Ishikawa (cell line): ENCODE results near the gene CDK16.
A peak's percentile ranks its signal among the peaks of the same experiment; 100 is the strongest.

Experiments used
- CEBPB ChIP-seq: IDR thresholded peaks from 2 replicates; pipeline ENCODE4 v1.6.1; 2012
- CREB1 ChIP-seq: IDR thresholded peaks from 2 replicates; pipeline ENCODE4 v1.6.1; 2012; ENCODE audit warnings: low read depth
- EGR1 ChIP-seq: IDR thresholded peaks from 2 replicates; pipeline ENCODE4 v1.6.1; 2012
- EP300 ChIP-seq: IDR thresholded peaks from 2 replicates; pipeline ENCODE4 v1.6.1; 2012; ENCODE audit warnings: borderline replicate concordance
- FOXM1 ChIP-seq: IDR thresholded peaks from 2 replicates; pipeline ENCODE4 v1.6.1; 2012; ENCODE audit warnings: low read depth, borderline replicate concordance
- MAX ChIP-seq: IDR thresholded peaks from 2 replicates; pipeline ENCODE4 v1.6.1; 2012
- NFIC ChIP-seq: IDR thresholded peaks from 2 replicates; pipeline ENCODE4 v1.6.1; 2012
- RAD21 ChIP-seq: IDR thresholded peaks from 2 replicates; pipeline ENCODE4 v1.6.1; 2012; ENCODE audit warnings: low read depth
- TAF1 ChIP-seq: IDR thresholded peaks from 2 replicates; pipeline ENCODE4 v1.6.1; 2012; ENCODE audit warnings: low read depth, mild to moderate bottlenecking
- TCF12 ChIP-seq: IDR thresholded peaks from 2 replicates; pipeline ENCODE4 v1.6.1; 2012; ENCODE audit warnings: low read depth
- TEAD4 ChIP-seq: IDR thresholded peaks from 2 replicates; pipeline ENCODE4 v1.6.1; 2012
- YY1 ChIP-seq: IDR thresholded peaks from 2 replicates; pipeline ENCODE4 v1.6.1; 2012; ENCODE audit warnings: low read depth
- ZBTB7A ChIP-seq: IDR thresholded peaks from 2 replicates; pipeline ENCODE4 v1.6.1; 2012; ENCODE audit warnings: low read depth
- TF ChIP-seq, protein P1 (sequence below): IDR thresholded peaks from 2 replicates; pipeline ENCODE4 v1.6.1; 2012
- TF ChIP-seq, protein P2 (sequence below): IDR thresholded peaks from 2 replicates; pipeline ENCODE4 v1.6.1; 2012; ENCODE audit warnings: low read depth, mild to moderate bottlenecking

The CDK16 gene

DNA sequence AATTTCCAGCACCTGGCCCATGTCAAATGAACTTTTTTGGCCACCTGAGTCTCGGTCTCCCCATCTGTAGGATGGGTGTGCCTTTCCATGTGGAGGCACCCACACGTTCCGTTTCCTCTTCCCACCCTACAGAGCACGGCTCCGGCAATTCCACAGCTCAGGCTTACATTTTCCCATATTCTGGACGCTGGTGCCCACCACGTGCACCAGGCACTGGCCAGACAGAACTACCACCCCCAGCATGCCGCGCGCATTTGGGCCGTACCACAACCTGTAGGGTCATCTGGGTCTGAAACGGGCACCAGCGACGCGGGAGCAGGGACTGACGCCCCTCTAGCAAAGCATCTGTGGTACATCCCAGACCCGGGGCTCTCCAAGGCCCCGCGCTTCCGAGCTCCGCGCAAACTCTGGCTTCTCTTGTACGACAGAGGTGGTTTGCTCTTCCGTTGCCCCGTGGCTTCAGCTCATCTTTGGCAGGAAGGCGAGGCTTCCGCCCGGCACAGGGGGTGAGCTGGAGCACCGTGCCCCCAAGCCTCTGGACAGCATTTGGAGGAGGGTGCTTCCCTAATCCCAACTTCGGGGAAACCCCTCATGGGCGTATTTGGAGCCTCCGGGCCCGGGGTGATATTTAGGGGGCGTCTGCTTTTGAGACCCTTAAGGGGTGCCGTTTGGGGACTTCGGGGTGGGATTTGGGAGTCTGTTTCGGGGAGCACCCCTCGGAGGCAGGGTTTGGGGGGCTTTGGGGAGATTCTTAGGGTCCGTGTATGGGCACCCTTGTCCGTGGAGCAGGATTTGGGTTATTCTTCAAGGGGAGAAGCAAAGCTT is 27.8 kb upstream of the CDK16 start:
- 0 out of 2 replicates have a peak, but pooled peaks have one; percentile 30 for TF ChIP-seq TCF12
- no peak for TF ChIP-seq ZBTB7A
- TF ChIP-seq CEBPB, result no peak
- TF ChIP-seq YY1, result peak; percentile 46; the same call in 1 of the 2 replicates
- TF ChIP-seq, protein P1, sequence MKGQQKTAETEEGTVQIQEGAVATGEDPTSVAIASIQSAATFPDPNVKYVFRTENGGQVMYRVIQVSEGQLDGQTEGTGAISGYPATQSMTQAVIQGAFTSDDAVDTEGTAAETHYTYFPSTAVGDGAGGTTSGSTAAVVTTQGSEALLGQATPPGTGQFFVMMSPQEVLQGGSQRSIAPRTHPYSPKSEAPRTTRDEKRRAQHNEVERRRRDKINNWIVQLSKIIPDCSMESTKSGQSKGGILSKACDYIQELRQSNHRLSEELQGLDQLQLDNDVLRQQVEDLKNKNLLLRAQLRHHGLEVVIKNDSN, result peak; percentile 77
- TF ChIP-seq EGR1, result no peak
- TF ChIP-seq EP300, result peak; percentile 46; the same call in 1 of the 2 replicates
- peak; percentile 96 for TF ChIP-seq MAX

DNA sequence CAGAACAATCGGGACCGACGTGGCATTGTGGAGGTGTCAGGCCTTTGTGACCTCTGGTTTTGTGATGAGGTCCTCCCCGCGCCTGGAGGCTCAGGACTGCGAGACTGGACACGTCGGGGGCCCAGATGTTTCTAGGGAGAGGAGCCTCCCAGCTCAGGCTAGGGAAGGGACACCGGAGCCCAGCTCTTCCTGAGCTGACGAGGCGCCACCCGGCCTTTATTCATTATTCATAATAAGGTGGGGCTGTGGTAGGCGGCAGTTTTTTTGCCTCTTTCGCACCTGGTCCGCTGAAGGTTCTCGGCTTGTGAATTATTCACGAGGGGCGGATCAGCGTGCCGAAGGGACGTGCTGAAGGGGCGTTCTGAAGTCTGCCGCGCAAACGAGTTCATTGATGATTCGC is 27.1 kb upstream of the CDK16 start:
- TF ChIP-seq EP300 (no peak), RAD21 (no peak), YY1 (no peak), ZBTB7A (no peak), TEAD4 (no peak), TCF12 (no peak), NFIC (no peak), FOXM1 (no peak), EGR1 (no peak), TAF1 (no peak), CEBPB (no peak), CREB1 (no peak), MAX (no peak)
- TF ChIP-seq, protein P2, sequence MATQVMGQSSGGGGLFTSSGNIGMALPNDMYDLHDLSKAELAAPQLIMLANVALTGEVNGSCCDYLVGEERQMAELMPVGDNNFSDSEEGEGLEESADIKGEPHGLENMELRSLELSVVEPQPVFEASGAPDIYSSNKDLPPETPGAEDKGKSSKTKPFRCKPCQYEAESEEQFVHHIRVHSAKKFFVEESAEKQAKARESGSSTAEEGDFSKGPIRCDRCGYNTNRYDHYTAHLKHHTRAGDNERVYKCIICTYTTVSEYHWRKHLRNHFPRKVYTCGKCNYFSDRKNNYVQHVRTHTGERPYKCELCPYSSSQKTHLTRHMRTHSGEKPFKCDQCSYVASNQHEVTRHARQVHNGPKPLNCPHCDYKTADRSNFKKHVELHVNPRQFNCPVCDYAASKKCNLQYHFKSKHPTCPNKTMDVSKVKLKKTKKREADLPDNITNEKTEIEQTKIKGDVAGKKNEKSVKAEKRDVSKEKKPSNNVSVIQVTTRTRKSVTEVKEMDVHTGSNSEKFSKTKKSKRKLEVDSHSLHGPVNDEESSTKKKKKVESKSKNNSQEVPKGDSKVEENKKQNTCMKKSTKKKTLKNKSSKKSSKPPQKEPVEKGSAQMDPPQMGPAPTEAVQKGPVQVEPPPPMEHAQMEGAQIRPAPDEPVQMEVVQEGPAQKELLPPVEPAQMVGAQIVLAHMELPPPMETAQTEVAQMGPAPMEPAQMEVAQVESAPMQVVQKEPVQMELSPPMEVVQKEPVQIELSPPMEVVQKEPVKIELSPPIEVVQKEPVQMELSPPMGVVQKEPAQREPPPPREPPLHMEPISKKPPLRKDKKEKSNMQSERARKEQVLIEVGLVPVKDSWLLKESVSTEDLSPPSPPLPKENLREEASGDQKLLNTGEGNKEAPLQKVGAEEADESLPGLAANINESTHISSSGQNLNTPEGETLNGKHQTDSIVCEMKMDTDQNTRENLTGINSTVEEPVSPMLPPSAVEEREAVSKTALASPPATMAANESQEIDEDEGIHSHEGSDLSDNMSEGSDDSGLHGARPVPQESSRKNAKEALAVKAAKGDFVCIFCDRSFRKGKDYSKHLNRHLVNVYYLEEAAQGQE, result no peak
- TF ChIP-seq, protein P1, result no peak

DNA sequence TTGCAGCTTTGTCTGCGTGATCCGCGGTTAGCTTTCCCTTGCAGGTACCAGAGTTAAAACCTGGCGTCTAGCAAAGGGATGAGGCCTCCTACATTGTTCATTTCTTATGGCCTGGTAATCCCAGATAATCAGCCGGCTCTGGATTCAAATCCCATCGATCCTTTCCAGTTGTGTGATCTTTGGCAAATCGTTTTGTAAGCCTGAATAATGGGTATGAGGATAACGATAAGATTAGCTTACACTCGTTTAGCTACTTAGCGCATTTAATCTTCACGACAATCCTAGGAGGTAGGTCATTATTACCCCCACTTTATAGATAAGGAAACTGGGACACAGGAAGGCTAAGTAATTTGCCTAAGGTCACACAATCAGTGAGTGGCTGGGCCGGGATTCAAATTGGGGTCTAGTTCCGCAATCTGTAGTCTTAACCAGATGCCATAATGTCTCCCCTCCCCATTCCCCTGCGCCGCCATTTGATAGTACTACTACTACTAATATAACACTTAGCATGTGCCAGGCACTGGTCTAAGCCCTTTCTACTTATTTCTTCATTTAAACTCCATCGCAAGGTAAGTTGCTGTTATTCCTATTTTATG is 26.6 kb upstream of the CDK16 start:
- TF ChIP-seq EGR1 (no peak), NFIC (no peak)

DNA sequence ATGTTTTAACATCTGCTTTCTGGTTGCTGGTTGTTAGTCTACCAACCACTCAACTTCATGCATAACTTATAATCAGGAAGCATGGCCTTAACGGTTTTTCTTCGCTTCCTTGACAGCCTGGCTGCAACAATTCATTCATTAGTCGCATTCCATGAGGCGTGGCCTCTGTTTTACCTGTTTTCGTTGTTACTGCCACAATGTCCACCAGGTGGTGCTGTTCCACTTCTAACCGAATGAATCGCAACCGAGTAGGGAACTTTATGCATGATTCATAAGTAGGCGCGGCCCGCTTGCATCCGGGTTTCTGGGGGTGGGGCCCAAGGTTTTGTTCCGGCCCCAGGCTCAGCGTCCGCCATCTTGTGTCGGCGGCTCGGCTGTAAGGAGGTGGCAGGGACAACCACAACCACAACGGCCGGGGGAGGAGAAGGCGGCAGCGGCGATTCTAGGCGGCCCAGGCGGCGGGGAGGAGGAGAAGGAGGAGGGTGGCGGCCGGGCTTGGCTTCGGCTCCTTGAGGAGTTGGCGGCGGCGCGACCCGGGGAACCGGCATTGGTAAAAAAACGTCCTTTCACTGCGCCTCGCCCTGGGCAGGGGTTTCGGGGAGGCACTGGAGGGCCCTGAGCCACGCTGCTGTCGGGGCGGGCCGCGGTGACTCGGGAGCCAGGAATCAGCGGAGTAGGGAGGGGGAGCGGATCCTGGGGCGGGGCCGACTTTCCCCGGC is 24.8 kb upstream of the CDK16 start, which contains the start of gene UBA1:
UBA1 (plus strand) TSS at position 355 of the 719 bp plus-strand sequence. CDS start 4,974 bp downstream, outside the sequence.
- TF ChIP-seq TAF1, result peak; percentile 44
- TF ChIP-seq TCF12, result no peak
- TF ChIP-seq ZBTB7A, result no peak
- TF ChIP-seq YY1, result peak; percentile 89
- no peak for TF ChIP-seq FOXM1
- no peak for TF ChIP-seq EP300
- TF ChIP-seq NFIC, result no peak
- TF ChIP-seq MAX, result no peak
- peak; percentile 62 for TF ChIP-seq TEAD4
- TF ChIP-seq CREB1, result no peak
- TF ChIP-seq, protein P1, result no peak
- TF ChIP-seq, protein P2, result no peak
- peak; percentile 76 for TF ChIP-seq RAD21
- TF ChIP-seq CEBPB, result no peak
